ENCODE data around the gene CSNK1G1.
A peak's percentile ranks its signal among the peaks of the same experiment; 100 is the strongest.
"Not testable (repeated sequence)": the region's sequence is repeated elsewhere in the genome, so short reads cannot be mapped to it uniquely, and the experiment has no call there.

Gene CSNK1G1

GRCh38 chr15:64229129-64229724 lies 126.7 kb downstream of the CSNK1G1 start:
- Mint-ChIP-seq H3K27me3 (ENCODE audit: low read depth) (no peaks in the 10 kb centered on the region), H3K36me3 (ENCODE audit: low read depth) (peaks cover 9% of the 10 kb centered on the region), H3K4me3 (no peak overlapping the region), H3K4me1 (peaks cover 7% of the 10 kb centered on the region), H3K27ac (no peak overlapping the region), H3K9me3 (peaks cover 2% of the 10 kb centered on the region)
- TF ChIP-seq CTCF (IDR thresholded peaks at IDR 0.05; ENCODE audit: unreplicated experiment in 3 of 3) = no peak

GRCh38 chr15:64225804-64226203 lies 130.2 kb downstream of the CSNK1G1 start:
- no peak for TF ChIP-seq CTCF (IDR thresholded peaks at IDR 0.05; ENCODE audit: unreplicated experiment in 3 of 3)
- peaks cover 9% of the 10 kb centered on the region for H3K36me3 Mint-ChIP-seq (ENCODE audit: low read depth)
- H3K4me3 Mint-ChIP-seq = no peak overlapping the region
- H3K27ac Mint-ChIP-seq = no peak overlapping the region
- H3K4me1 Mint-ChIP-seq = peaks cover 17% of the 10 kb centered on the region
- H3K9me3 Mint-ChIP-seq = peaks cover 2% of the 10 kb centered on the region
- no peaks in the 10 kb centered on the region for H3K27me3 Mint-ChIP-seq (ENCODE audit: low read depth)

GRCh38 chr15:64224511-64224910 lies 131.5 kb downstream of the CSNK1G1 start:
- no peaks in the 10 kb centered on the region for H3K27me3 Mint-ChIP-seq (ENCODE audit: low read depth)

GRCh38 chr15:64223882-64224281 lies 132.1 kb downstream of the CSNK1G1 start:
- peaks cover 17% of the 10 kb centered on the region for H3K4me1 Mint-ChIP-seq
- H3K27me3 Mint-ChIP-seq (ENCODE audit: low read depth) = no peaks in the 10 kb centered on the region
- peaks cover 9% of the 10 kb centered on the region for H3K36me3 Mint-ChIP-seq (ENCODE audit: low read depth)
- H3K4me3 Mint-ChIP-seq = no peak overlapping the region
- H3K27ac Mint-ChIP-seq = peak overlapping the region; percentile 83 to 86 (median 83)
- TF ChIP-seq CTCF (IDR thresholded peaks at IDR 0.05; ENCODE audit: unreplicated experiment in 3 of 3) = no peak
- H3K9me3 Mint-ChIP-seq = peaks cover 2% of the 10 kb centered on the region

More at GRCh38 chr15:64224511-64224910, 131.5 kb downstream of the CSNK1G1 start:
- H3K27ac Mint-ChIP-seq = peak overlapping the region; percentile 83 to 86 (median 83)
- H3K9me3 Mint-ChIP-seq = peaks cover 2% of the 10 kb centered on the region
- peak overlapping the region in 1 of 3 experiments; percentile 12 for H3K4me3 Mint-ChIP-seq
- no peak for TF ChIP-seq CTCF (IDR thresholded peaks at IDR 0.05; ENCODE audit: unreplicated experiment in 3 of 3)
- peaks cover 9% of the 10 kb centered on the region for H3K36me3 Mint-ChIP-seq (ENCODE audit: low read depth)
- H3K4me1 Mint-ChIP-seq = peaks cover 17% of the 10 kb centered on the region

GRCh38 chr15:64222573-64223366 lies 133.2 kb downstream of the CSNK1G1 start:
- H3K36me3 Mint-ChIP-seq (ENCODE audit: low read depth) = peaks cover 9% of the 10 kb centered on the region
- no peak for TF ChIP-seq CTCF (IDR thresholded peaks at IDR 0.05; ENCODE audit: unreplicated experiment in 3 of 3)
- H3K27ac Mint-ChIP-seq = peak overlapping the region in 1 of 3 experiments; percentile 86
- peaks cover 2% of the 10 kb centered on the region for H3K9me3 Mint-ChIP-seq
- H3K4me3 Mint-ChIP-seq = no peak overlapping the region
- peaks cover 17% of the 10 kb centered on the region for H3K4me1 Mint-ChIP-seq
- H3K27me3 Mint-ChIP-seq (ENCODE audit: low read depth) = no peaks in the 10 kb centered on the region

- H3K4me1 Mint-ChIP-seq = peaks cover 20% of the 10 kb centered on the region
- not testable (repeated sequence) for H3K27me3 Mint-ChIP-seq (ENCODE audit: low read depth); H3K36me3 Mint-ChIP-seq (ENCODE audit: low read depth); H3K9me3 Mint-ChIP-seq; H3K4me3 Mint-ChIP-seq
- peak overlapping the region in 1 of 3 experiments; percentile 45 for H3K27ac Mint-ChIP-seq
These were observed 134.1 kb downstream of the CSNK1G1 start for GRCh38 chr15:64221911-64222310.

- H3K9me3 Mint-ChIP-seq; H3K27me3 Mint-ChIP-seq (ENCODE audit: low read depth); H3K27ac Mint-ChIP-seq; H3K4me1 Mint-ChIP-seq; H3K4me3 Mint-ChIP-seq: not testable (repeated sequence)
- peaks cover 19% of the 10 kb centered on the region for H3K36me3 Mint-ChIP-seq (ENCODE audit: low read depth)
These were observed 138.6 kb downstream of the CSNK1G1 start for GRCh38 chr15:64217429-64217750.
